Osteocyte (in vitro differentiated cells): ENCODE measurements around the gene C4orf50. TPM values are rescaled to one million over a fixed set of nuclear protein-coding genes. Genes with fewer than 3 reads are reported as not detected.
"Not testable (repeated sequence)": the region's sequence is repeated elsewhere in the genome, so short reads cannot be mapped to it uniquely, and the experiment has no call there.

Experiments used
- DNase-seq: peaks from one replicate; pipeline ENCODE4 v3.0.0; 2021; ENCODE audit warnings: mixed read lengths; ENCODE audit not compliant: unreplicated experiment; ENCODE audit errors: extremely low spot score
- H3K27ac Mint-ChIP-seq: one replicate; pipeline ENCODE4 v1.8.0; 2021; ENCODE audit warnings: mild to moderate bottlenecking, mixed read lengths; ENCODE audit not compliant: unreplicated experiment
- H3K27me3 Mint-ChIP-seq: one replicate; pipeline ENCODE4 v1.8.0; 2021; ENCODE audit warnings: mixed read lengths; ENCODE audit not compliant: unreplicated experiment
- H3K36me3 Mint-ChIP-seq: one replicate; pipeline ENCODE4 v1.8.0; 2021; ENCODE audit warnings: mixed read lengths; ENCODE audit not compliant: unreplicated experiment
- H3K4me1 Mint-ChIP-seq: one replicate; pipeline ENCODE4 v1.8.0; 2021; ENCODE audit warnings: mixed read lengths; ENCODE audit not compliant: unreplicated experiment
- H3K4me3 Mint-ChIP-seq: one replicate; pipeline ENCODE4 v1.8.0; 2021; ENCODE audit warnings: mild to moderate bottlenecking, moderate library complexity, mixed read lengths; ENCODE audit not compliant: unreplicated experiment
- H3K9me3 Mint-ChIP-seq: one replicate; pipeline ENCODE4 v1.8.0; 2021; ENCODE audit warnings: mixed read lengths; ENCODE audit not compliant: unreplicated experiment
- CTCF ChIP-seq: fragments of 200-600 bp; sonication (generic); IDR thresholded peaks from 2 replicates; pipeline ENCODE4 v1.5.0; 2021; ENCODE audit warnings: antibody characterized with exemption, mild to moderate bottlenecking, moderate library complexity
- total RNA-seq: library from RNA; stranded (reverse); gene quantifications from 2 replicates; pipeline ENCODE4 v1.2.1, GENCODE V29; 2021

C4orf50 gene
- total RNA-seq, 1 donor from 2014 or later, result not detected

GRCh38 chr4:5952975-5953951, 65.0 kb downstream of the C4orf50 start:
- Mint-ChIP-seq H3K36me3 (no peaks in the 10 kb centered on the region), H3K4me3 (no peak overlapping the region), H3K27me3 (peaks cover 29% of the 10 kb centered on the region), H3K9me3 (no peaks in the 10 kb centered on the region), H3K4me1 (no peaks in the 10 kb centered on the region), H3K27ac (no peak overlapping the region)
- TF ChIP-seq CTCF, result no peak
- no peak for DNase-seq

- Mint-ChIP-seq H3K9me3 (no peaks in the 10 kb centered on the region), H3K36me3 (no peaks in the 10 kb centered on the region), H3K27me3 (peaks cover 29% of the 10 kb centered on the region), H3K27ac (no peak overlapping the region), H3K4me1 (no peaks in the 10 kb centered on the region), H3K4me3 (no peak overlapping the region)
- TF ChIP-seq CTCF, result no peak
- peak; percentile 84 for DNase-seq
Observed at GRCh38 chr4:5952286-5952974, 65.8 kb downstream of the C4orf50 start.

GRCh38 chr4:5946653-5947052, 71.6 kb downstream of the C4orf50 start:
- not testable (repeated sequence) for H3K27ac Mint-ChIP-seq, H3K4me3 Mint-ChIP-seq, DNase-seq, H3K4me1 Mint-ChIP-seq, H3K9me3 Mint-ChIP-seq, H3K36me3 Mint-ChIP-seq
- H3K27me3 Mint-ChIP-seq, result peaks cover 23% of the 10 kb centered on the region

- TF ChIP-seq CTCF, result no peak
- Mint-ChIP-seq H3K36me3 (no peaks in the 10 kb centered on the region), H3K4me1 (no peaks in the 10 kb centered on the region), H3K4me3 (no peak overlapping the region), H3K9me3 (peaks cover 8% of the 10 kb centered on the region), H3K27me3 (peaks cover 22% of the 10 kb centered on the region), H3K27ac (no peak overlapping the region)
- no peak for DNase-seq
Observed at GRCh38 chr4:5945936-5946335, 72.3 kb downstream of the C4orf50 start.

- H3K9me3 Mint-ChIP-seq, result peaks cover 8% of the 10 kb centered on the region
- no peak overlapping the region for H3K27ac Mint-ChIP-seq
- H3K36me3 Mint-ChIP-seq, result no peaks in the 10 kb centered on the region
- no peak for TF ChIP-seq CTCF
- H3K4me3 Mint-ChIP-seq, result no peak overlapping the region
- H3K27me3 Mint-ChIP-seq, result peaks cover 19% of the 10 kb centered on the region
- H3K4me1 Mint-ChIP-seq, result no peaks in the 10 kb centered on the region
- DNase-seq, result no peak
Observed at GRCh38 chr4:5945171-5945570, 73.1 kb downstream of the C4orf50 start.
